ENCODE data around the gene RAB1B.

The RAB1B gene

GRCh38 chr11:66297610-66298009 lies 29.2 kb downstream of the RAB1B start:
- H3K4me2 ChIP-seq (ENCODE audit: insufficient read depth, low read length) = no peak overlapping the region
- H3K9me3 ChIP-seq (ENCODE audit: insufficient read depth, low read length, severe bottlenecking) = no peaks in the 10 kb centered on the region
- H2AFZ ChIP-seq (ENCODE audit: low read depth, low read length) = no peak overlapping the region
- ATAC-seq (ENCODE audit: insufficient read depth, low read depth) (no peak), DNase-seq (no peak)
- no peak overlapping the region for H3K4me3 ChIP-seq (ENCODE audit: low read depth in 1 of 2, low read length in 2 of 2)
- no peaks in the 10 kb centered on the region for H3K4me1 ChIP-seq (ENCODE audit: insufficient read depth, low read length)
- no peaks in the 10 kb centered on the region for H3K79me2 ChIP-seq (ENCODE audit: insufficient read depth, low read length)
- TF ChIP-seq EZH2 (IDR thresholded peaks at IDR 0.05; ENCODE audit: borderline replicate concordance, low read depth, low read length, severe bottlenecking) (no peak), CTCF (IDR thresholded peaks at IDR 0.05; ENCODE audit: borderline replicate concordance, extremely low read depth, low read length, poor library complexity, severe bottlenecking) (no peak)
- no peaks in the 10 kb centered on the region for H3K27me3 ChIP-seq (ENCODE audit: insufficient read depth, low read length, poor library complexity)
- no peak overlapping the region for H3K9ac ChIP-seq (ENCODE audit: low read depth, low read length)
- H3K27ac ChIP-seq (ENCODE audit: low read length) = no peak overlapping the region
- H4K20me1 ChIP-seq (ENCODE audit: insufficient read depth, low read length) = no peaks in the 10 kb centered on the region
- H3K36me3 ChIP-seq (ENCODE audit: insufficient read depth, low read length) = no peaks in the 10 kb centered on the region

- Histone ChIP-seq H3K4me1 (ENCODE audit: insufficient read depth, low read length) (no peaks in the 10 kb centered on the region), H3K9me3 (ENCODE audit: insufficient read depth, low read length, severe bottlenecking) (no peaks in the 10 kb centered on the region), H4K20me1 (ENCODE audit: insufficient read depth, low read length) (no peaks in the 10 kb centered on the region), H3K27ac (ENCODE audit: low read length) (no peak overlapping the region), H3K36me3 (ENCODE audit: insufficient read depth, low read length) (no peaks in the 10 kb centered on the region), H3K79me2 (ENCODE audit: insufficient read depth, low read length) (no peaks in the 10 kb centered on the region), H3K9ac (ENCODE audit: low read depth, low read length) (no peak overlapping the region), H3K27me3 (ENCODE audit: insufficient read depth, low read length, poor library complexity) (no peaks in the 10 kb centered on the region), H3K4me2 (ENCODE audit: insufficient read depth, low read length) (no peak overlapping the region), H2AFZ (ENCODE audit: low read depth, low read length) (no peak overlapping the region), H3K4me3 (ENCODE audit: low read depth in 1 of 2, low read length in 2 of 2) (no peak overlapping the region)
- TF ChIP-seq CTCF (IDR thresholded peaks at IDR 0.05; ENCODE audit: borderline replicate concordance, extremely low read depth, low read length, poor library complexity, severe bottlenecking) (no peak), EZH2 (IDR thresholded peaks at IDR 0.05; ENCODE audit: borderline replicate concordance, low read depth, low read length, severe bottlenecking) (no peak)
- no peak for DNase-seq
- ATAC-seq (ENCODE audit: insufficient read depth, low read depth) = no peak
These were observed 30.7 kb downstream of the RAB1B start for GRCh38 chr11:66299186-66299585.

GRCh38 chr11:66302656-66303055 lies 34.2 kb downstream of the RAB1B start:
- no peaks in the 10 kb centered on the region for H3K9me3 ChIP-seq (ENCODE audit: insufficient read depth, low read length, severe bottlenecking)
- H3K4me3 ChIP-seq (ENCODE audit: low read depth in 1 of 2, low read length in 2 of 2) = no peak overlapping the region
- H3K9ac ChIP-seq (ENCODE audit: low read depth, low read length) = no peak overlapping the region
- H3K27ac ChIP-seq (ENCODE audit: low read length) = no peak overlapping the region
- TF ChIP-seq EZH2 (IDR thresholded peaks at IDR 0.05; ENCODE audit: borderline replicate concordance, low read depth, low read length, severe bottlenecking) = no peak
- TF ChIP-seq CTCF (IDR thresholded peaks at IDR 0.05; ENCODE audit: borderline replicate concordance, extremely low read depth, low read length, poor library complexity, severe bottlenecking) = no peak
- no peaks in the 10 kb centered on the region for H4K20me1 ChIP-seq (ENCODE audit: insufficient read depth, low read length)
- H3K27me3 ChIP-seq (ENCODE audit: insufficient read depth, low read length, poor library complexity) = no peaks in the 10 kb centered on the region
- H3K36me3 ChIP-seq (ENCODE audit: insufficient read depth, low read length) = no peaks in the 10 kb centered on the region
- no peaks in the 10 kb centered on the region for H3K79me2 ChIP-seq (ENCODE audit: insufficient read depth, low read length)
- no peak overlapping the region for H2AFZ ChIP-seq (ENCODE audit: low read depth, low read length)
- ATAC-seq (ENCODE audit: insufficient read depth, low read depth) (no peak), DNase-seq (no peak)
- no peak overlapping the region for H3K4me2 ChIP-seq (ENCODE audit: insufficient read depth, low read length)
- no peaks in the 10 kb centered on the region for H3K4me1 ChIP-seq (ENCODE audit: insufficient read depth, low read length)

GRCh38 chr11:66309475-66309874 lies 41.0 kb downstream of the RAB1B start:
- H3K27ac ChIP-seq (ENCODE audit: low read length) = no peak overlapping the region
- H3K36me3 ChIP-seq (ENCODE audit: insufficient read depth, low read length) = no peaks in the 10 kb centered on the region
- H3K27me3 ChIP-seq (ENCODE audit: insufficient read depth, low read length, poor library complexity) = no peaks in the 10 kb centered on the region
- H4K20me1 ChIP-seq (ENCODE audit: insufficient read depth, low read length) = no peaks in the 10 kb centered on the region
- peaks cover 23% of the 10 kb centered on the region for H3K4me1 ChIP-seq (ENCODE audit: insufficient read depth, low read length)
- H3K4me3 ChIP-seq (ENCODE audit: low read depth in 1 of 2, low read length in 2 of 2) = no peak overlapping the region
- H3K9me3 ChIP-seq (ENCODE audit: insufficient read depth, low read length, severe bottlenecking) = no peaks in the 10 kb centered on the region
- H3K79me2 ChIP-seq (ENCODE audit: insufficient read depth, low read length) = no peaks in the 10 kb centered on the region
- DNase-seq (no peak), ATAC-seq (ENCODE audit: insufficient read depth, low read depth) (no peak)
- H3K9ac ChIP-seq (ENCODE audit: low read depth, low read length) = no peak overlapping the region
- no peak overlapping the region for H3K4me2 ChIP-seq (ENCODE audit: insufficient read depth, low read length)
- TF ChIP-seq EZH2 (IDR thresholded peaks at IDR 0.05; ENCODE audit: borderline replicate concordance, low read depth, low read length, severe bottlenecking) (no peak), CTCF (IDR thresholded peaks at IDR 0.05; ENCODE audit: borderline replicate concordance, extremely low read depth, low read length, poor library complexity, severe bottlenecking) (no peak)
- no peak overlapping the region for H2AFZ ChIP-seq (ENCODE audit: low read depth, low read length)

Data from DND-41 (cell line).